Heart right ventricle (tissue), 16 donors: Measurements from ENCODE around the gene CD48. TPM values are rescaled to one million over a fixed set of nuclear protein-coding genes. Genes with fewer than 3 reads are reported as not detected.

Experiments
- ATAC-seq, 8 donors: fragments of 200-7000 bp; cut with Tn5 transposase; one replicate each; pipeline ENCODE4 v1.9.1; 2020; ENCODE audit warnings: mild to moderate bottlenecking in 8 of 8, moderate library complexity in 8 of 8, moderate number of reproducible peaks in 1 of 8
- DNase-seq, 2 donors: peaks; one replicate each; pipeline ENCODE4 v3.0.0-alpha.2; 2020
- H3K27ac ChIP-seq, 10 donors: fragments of 200-600 bp; sonication (generic) in 2 of 10; one replicate each; pipeline versions ENCODE4 v1.5.0 to v1.8.0; 2020 to 2022; ENCODE audit warnings: mild to moderate bottlenecking in 3 of 10
- H3K27me3 ChIP-seq, 7 donors: fragments of 200-600 bp; one replicate each; pipeline ENCODE4 v1.8.0; 2021 to 2022; ENCODE audit warnings: mild to moderate bottlenecking in 2 of 7
- H3K36me3 ChIP-seq, 9 donors: fragments of 200-600 bp; sonication (generic) in 1 of 9; one replicate each; pipeline versions ENCODE4 v1.5.0 to v1.8.0; 2020 to 2022; ENCODE audit warnings: mild to moderate bottlenecking in 2 of 9
- H3K4me1 ChIP-seq, 9 donors: fragments of 200-600 bp; sonication (generic) in 1 of 9; one replicate each; pipeline versions ENCODE4 v1.5.0 to v1.8.0; 2020 to 2022; ENCODE audit warnings: mild to moderate bottlenecking in 4 of 9
- H3K4me3 ChIP-seq, 10 donors: fragments of 200-600 bp; sonication (generic) in 2 of 10; one replicate each; pipeline versions ENCODE4 v1.5.0 to v1.8.0; 2020 to 2022; ENCODE audit warnings: mild to moderate bottlenecking in 7 of 10, moderate library complexity in 2 of 10
- H3K9me3 ChIP-seq, 11 donors: fragments of 200-600 bp in 10 of 11; sonication (generic) in 2 of 11; one replicate each; pipeline versions ENCODE4 v1.5.0 to v1.8.0; 2013 to 2022; ENCODE audit warnings: mild to moderate bottlenecking in 2 of 11, control low read depth in 1 of 11, moderate library complexity in 1 of 11
- CTCF ChIP-seq, 9 donors: fragments of 200-600 bp; sonication (generic) in 2 of 9; IDR thresholded peaks; one replicate each; pipeline versions ENCODE4 v1.5.0 to v1.8.0; 2021 to 2022; ENCODE audit warnings: antibody characterized with exemption in 9 of 9, mild to moderate bottlenecking in 5 of 9, moderate library complexity in 1 of 9
- WGBS, 2 donors: extraction: QIAGEN DNeasy Blood & Tissue Kit; methylation state at CpG; one replicate each; pipeline ENCODE4 v1.1.7; 2013; ENCODE audit warnings: inconsistent platforms in 1 of 2; 5-methylcytosine and 5-hydroxymethylcytosine counted together
- intact Hi-C, 10 donors: fragments of 100-400 bp; cut with DNase I; formaldehyde crosslinking; loops; one replicate each; pipeline versions ENCODE4 v1.11.1 to v1.14.2; 2022
- polyA plus RNA-seq, 2 donors: library from polyadenylated mRNA; stranded (reverse); fragments of 200-250 nt; gene quantifications; one replicate each; pipeline ENCODE4 v1.2.3, GENCODE V29; 2013
- total RNA-seq, 10 donors: library from RNA; stranded (reverse); fragmentation: NEBNext Ultra II Directional in 3 of 10; extraction: Animal tissue kit (Norgen Biotek cat#: 25700) in 3 of 10; gene quantifications; one replicate each; pipeline versions ENCODE4 v1.2.1 to v1.2.4, GENCODE V29; 2021 to 2023
- donor health status: Arrhythmogenic right ventricular cardiomyopathy.
- donor health status: ischemic (EF 13 %, LVEDD 7.1; RV severe dilation, severe dysfunction).
- donor health status: healthy with polysubstance abuse.
- donor health status: DM: no; HTN: yes; CAD: no.
- donor health status: DM: no; HTN: no; CAD: no.
- donor health status: ischemic (EF 25% LVEDD 6.9; RV normal size, moderate dysfunction).
- donor health status: ischemic (EF 25% LVEDD 5.7; RV mildly dilated, moderate dysfunction).
- donor health status: healthy.
- donor health status: DM: yes; HTN: yes; CAD: no.
- donor health status: Ischemic cardiomyopathy.
- donor health status: ischemic (EF 35%, LVEDD 5.7; RV mildly dilated, moderate dysfunction).
- donor health status: nonischemic (EF 11% LVEDD 7.7; RV severe dilation, severe dysfunction).
- donor health status: DM: yes; HTN: yes; CAD: no.
- donor health status: PGD.
- donor health status: ischemic (EF 29% LVEDD 5.4; RV normal size, mild dysfunction).
- donor health status: nonischemic (EF 23%, LVEDD 6.1; RV moderate dilation, normal function).

Gene CD48
- total and polyA plus RNA-seq, 12 donors: 0.40 to 20.9 (median 0.96) TPM

- WGBS, 2 donors: 52 to 54% methylated on average over 6 of the region's 6 CpGs
- Histone ChIP-seq H3K27ac (peak overlapping the region in 1 of 10 donors; percentile 72), H3K4me1 (peaks cover 0 to 36% (median 0%) of the 10 kb centered on the region in 9 donors), H3K4me3 (peak overlapping the region in 1 of 10 donors; percentile 9), H3K36me3 (peaks cover 0 to 6% (median 0%) of the 10 kb centered on the region in 9 donors), H3K9me3 (peaks cover 0 to 14% (median 9%) of the 10 kb centered on the region in 11 donors), H3K27me3 (peaks cover 0 to 17% (median 3%) of the 10 kb centered on the region in 7 donors)
- TF ChIP-seq CTCF (IDR thresholded peaks at IDR 0.05): no peak
- DNase-seq (no peak), ATAC-seq (peak in 2 of 8 donors; percentile 50)
- intact Hi-C loops: loop anchor here in 4 of 10 donors (10.0 kb wide), 2 partner anchors 162 to 282 kb away; partner anchors contain the start of gene ITLN2 (in 3 of the 4)
These were observed 38.6 kb downstream of the CD48 start for GRCh38 chr1:160672789-160673695.

DNA sequence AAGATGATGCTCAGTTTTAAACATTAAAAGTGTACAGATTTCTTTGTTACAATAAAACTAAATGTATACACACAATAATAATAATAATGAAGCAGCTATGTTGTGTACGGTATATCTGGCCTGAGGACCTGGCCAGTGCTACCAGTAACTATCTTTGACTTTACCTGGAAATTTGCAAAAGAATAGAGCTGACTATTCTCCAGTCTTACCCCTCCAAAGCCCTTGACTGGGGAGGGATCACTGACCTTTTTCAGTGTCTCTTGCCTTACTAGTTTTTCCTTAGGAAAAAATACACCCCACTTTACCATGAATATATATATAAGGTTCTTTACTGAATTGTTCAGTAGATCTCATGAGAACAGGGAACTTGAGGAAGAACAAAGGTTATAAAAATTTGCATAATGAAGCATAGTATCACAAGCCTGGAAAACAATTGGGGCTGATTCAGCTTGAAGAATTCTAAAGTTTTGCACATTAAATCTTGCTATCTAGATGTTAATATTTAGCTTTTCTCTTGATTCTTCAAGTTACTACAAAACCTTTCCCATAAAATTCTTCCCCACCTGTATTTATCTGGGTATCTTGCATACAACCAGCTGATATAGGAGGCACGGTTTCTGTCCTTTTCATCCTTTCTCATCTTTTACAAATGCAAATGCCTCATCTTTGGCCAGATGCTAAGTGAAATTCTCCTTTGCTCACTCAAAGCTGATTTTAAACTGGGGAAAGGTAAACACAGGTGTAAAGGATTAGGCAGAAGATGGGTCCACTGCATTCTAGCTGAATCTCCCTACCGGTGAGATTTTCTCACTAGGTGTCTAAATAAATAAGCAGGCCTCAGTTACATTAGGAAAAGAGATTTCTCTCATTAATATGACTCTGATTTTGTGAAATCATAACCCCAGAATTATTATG lies 39.8 kb downstream of the CD48 start:
- ATAC-seq: no peak
- Histone ChIP-seq H3K27me3 (peaks cover 0 to 12% (median 0%) of the 10 kb centered on the region in 7 donors), H3K4me1 (peaks cover 0 to 47% (median 0%) of the 10 kb centered on the region in 9 donors), H3K36me3 (no peaks in the 10 kb centered on the region), H3K9me3 (peaks cover 0 to 14% (median 9%) of the 10 kb centered on the region in 11 donors), H3K4me3 (no peak overlapping the region), H3K27ac (peak overlapping the region in 1 of 10 donors; percentile 72)
- TF ChIP-seq CTCF (IDR thresholded peaks at IDR 0.05): no peak
- DNase-seq: no peak
- intact Hi-C loops: loop anchor here in 4 of 10 donors (10.0 kb wide), 2 partner anchors 163 to 283 kb away; partner anchors contain the start of gene ITLN2 (in 3 of the 4)
- 56 to 64% methylated on average over 3 of the region's 3 CpGs for WGBS, 2 donors

DNA sequence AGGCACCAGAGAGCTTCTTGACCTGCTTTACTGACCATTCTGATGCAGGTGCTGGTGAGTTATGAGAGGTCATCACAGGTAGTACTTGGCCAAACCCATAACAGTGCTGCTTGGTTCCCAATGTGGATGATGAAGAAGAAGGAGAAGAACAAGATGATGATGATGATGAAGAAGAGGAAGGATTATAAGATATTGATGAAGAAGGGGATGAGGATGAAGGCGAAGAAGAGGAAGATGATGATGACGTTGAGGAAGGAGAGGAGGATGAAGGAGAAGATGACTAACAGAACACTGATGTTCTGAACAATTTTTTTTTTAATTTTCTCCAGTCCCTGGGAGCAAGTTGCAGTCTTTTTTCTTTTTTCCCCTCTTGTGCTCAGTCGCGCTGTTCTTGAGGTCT lies 40.9 kb downstream of the CD48 start:
- H3K4me3 ChIP-seq: no peak overlapping the region
- intact Hi-C loops: loop anchor here in 4 of 10 donors (10.0 kb wide), 2 partner anchors 164 to 284 kb away; partner anchors contain the start of gene ITLN2 (in 3 of the 4)
- H3K4me1 ChIP-seq: peaks cover 0 to 55% (median 7%) of the 10 kb centered on the region in 9 donors
- 73 to 78% methylated on average over 4 of the region's 4 CpGs for WGBS, 2 donors
- no peak overlapping the region for H3K27ac ChIP-seq
- H3K36me3 ChIP-seq: no peaks in the 10 kb centered on the region
- no peak for ATAC-seq
- no peak for TF ChIP-seq CTCF (IDR thresholded peaks at IDR 0.05)
- H3K9me3 ChIP-seq: peaks cover 0 to 14% (median 9%) of the 10 kb centered on the region in 11 donors
- H3K27me3 ChIP-seq: peaks cover 0 to 12% (median 0%) of the 10 kb centered on the region in 7 donors
- DNase-seq: no peak
